GM21423 (cell line): ENCODE results near the gene FOXO3.
A peak's percentile ranks its signal among the peaks of the same experiment; 100 is the strongest.
"Not testable (repeated sequence)": the region's sequence is repeated elsewhere in the genome, so short reads cannot be mapped to it uniquely, and the experiment has no call there.

ENCODE experiments used
- ATAC-seq: cut with Tn5 transposase; IDR thresholded peaks from one replicate; pipeline ENCODE4 v1.9.1; 2021; ENCODE audit warnings: mild to moderate bottlenecking, moderate library complexity; ENCODE audit not compliant: unreplicated experiment

Gene FOXO3

GRCh38 chr6:108555399-108556052, 5.2 kb upstream of the FOXO3 start:
- no peak for ATAC-seq

GRCh38 chr6:108556250-108556649, 4.5 kb upstream of the FOXO3 start:
- ATAC-seq: no peak

DNA sequence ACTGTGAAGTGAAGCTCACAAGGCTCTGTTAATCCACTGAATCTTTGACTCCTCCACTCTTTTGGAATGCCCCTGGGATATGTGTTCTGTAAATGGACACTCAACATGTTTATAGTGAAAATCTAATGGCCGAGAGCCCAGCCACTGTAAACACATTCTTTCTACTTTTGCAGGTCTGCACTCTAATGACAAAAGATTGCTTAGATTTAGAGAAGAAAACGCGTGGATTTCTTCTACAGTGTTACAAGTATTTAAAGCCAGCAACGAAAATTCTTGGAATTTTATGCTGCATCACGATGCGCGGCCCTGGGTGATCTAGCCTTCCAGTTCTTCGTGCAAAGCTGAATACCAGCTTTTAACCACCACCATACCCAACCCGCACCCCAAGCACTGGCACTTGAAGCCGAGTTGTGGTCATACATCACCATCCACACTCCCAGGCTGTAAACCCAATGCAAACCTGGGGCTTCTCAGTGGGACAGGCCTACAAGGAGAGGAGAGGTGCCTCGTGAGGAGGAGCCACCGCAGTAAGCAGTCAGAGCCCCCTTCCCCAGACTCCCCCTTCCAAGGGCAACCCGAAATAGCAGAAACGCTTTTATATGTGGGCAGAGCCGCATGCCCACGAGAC, 3.7 kb upstream of the FOXO3 start:
- ATAC-seq: no peak

DNA sequence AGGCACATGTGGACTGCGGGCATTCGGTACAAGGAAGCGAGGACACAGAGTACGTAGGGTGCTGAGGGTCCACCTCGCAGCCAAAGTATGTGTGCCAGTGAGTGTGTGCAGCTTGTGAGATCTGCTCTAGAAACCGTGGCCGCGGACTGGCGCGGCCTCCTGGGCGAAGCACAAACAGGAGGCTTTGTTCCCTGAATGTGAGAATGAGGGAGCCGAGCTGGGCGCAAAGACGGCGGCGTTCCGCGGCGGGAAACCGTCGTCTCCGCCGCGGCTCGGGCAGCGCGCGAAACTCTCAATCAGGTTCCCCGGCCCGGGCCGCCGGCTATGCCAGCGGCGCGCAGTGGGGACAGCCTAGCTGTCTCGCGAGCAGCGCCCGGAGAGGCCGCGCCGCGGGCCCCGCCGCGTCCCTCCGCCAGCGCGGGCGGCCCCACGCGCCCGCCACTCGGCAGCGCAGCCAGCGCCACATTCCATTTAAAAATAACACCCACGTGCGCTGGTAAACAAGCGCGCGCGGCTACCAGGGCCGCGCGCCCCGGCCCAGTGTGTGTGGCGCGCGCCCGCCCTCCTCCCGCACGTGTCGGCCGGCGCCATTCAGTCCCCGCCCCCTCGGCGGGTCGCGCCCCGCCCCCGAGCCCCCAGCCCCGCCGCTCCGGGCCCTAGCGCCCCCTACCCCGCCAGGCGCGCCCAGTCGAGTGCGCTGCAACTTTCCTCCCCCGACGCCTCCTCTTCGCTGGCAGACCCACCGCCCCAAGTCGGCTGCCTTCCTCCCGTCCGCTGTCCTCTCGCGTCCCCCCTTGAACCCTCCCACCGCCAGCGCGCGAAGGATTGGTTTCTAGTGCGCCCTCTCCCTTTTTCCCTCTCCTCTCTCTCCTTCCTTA, 3.0 kb upstream of the FOXO3 start:
- no peak for ATAC-seq

GRCh38 chr6:108558372-108559096, 2.2 kb upstream of the FOXO3 start:
- peak; percentile 62 for ATAC-seq

GRCh38 chr6:108559097-108559883, 1.4 kb upstream of the FOXO3 start:
- ATAC-seq: peak; percentile 43

DNA sequence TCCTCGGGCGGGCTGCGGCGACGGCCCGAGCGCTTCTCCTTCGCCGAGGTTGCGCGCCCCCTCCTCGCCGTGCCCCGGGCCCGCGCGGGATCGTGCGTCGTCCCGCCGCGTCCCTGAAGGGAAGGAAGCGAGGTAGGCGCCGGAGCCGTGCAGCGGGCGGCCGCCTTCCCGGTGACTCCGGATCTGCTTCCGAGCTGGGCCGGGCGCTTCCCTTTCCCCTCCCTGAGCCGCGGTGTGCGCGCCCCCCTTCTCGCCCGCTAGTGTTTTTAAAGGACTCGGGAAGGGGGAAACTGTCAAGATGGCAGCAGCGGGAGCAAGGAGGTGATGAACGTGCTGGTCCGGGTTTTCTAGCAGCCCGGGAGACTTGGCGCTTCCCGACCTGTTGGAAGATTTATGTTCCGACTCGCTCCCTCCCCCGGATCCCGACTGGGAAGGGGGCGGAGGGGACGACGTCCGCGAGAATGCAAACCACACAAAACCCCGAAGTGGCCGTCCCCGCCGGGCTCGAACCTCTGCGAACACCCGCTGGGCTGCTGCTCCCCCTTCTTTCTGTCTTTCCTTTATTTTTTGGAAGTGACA, 744 bp upstream of the FOXO3 start:
- no peak for ATAC-seq

DNA sequence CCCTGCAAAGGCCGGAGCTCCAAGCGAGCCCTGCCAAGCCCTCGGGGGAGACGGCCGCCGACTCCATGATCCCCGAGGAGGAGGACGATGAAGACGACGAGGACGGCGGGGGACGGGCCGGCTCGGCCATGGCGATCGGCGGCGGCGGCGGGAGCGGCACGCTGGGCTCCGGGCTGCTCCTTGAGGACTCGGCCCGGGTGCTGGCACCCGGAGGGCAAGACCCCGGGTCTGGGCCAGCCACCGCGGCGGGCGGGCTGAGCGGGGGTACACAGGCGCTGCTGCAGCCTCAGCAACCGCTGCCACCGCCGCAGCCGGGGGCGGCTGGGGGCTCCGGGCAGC, 561 bp downstream of the FOXO3 start:
- ATAC-seq: not testable (repeated sequence)

DNA sequence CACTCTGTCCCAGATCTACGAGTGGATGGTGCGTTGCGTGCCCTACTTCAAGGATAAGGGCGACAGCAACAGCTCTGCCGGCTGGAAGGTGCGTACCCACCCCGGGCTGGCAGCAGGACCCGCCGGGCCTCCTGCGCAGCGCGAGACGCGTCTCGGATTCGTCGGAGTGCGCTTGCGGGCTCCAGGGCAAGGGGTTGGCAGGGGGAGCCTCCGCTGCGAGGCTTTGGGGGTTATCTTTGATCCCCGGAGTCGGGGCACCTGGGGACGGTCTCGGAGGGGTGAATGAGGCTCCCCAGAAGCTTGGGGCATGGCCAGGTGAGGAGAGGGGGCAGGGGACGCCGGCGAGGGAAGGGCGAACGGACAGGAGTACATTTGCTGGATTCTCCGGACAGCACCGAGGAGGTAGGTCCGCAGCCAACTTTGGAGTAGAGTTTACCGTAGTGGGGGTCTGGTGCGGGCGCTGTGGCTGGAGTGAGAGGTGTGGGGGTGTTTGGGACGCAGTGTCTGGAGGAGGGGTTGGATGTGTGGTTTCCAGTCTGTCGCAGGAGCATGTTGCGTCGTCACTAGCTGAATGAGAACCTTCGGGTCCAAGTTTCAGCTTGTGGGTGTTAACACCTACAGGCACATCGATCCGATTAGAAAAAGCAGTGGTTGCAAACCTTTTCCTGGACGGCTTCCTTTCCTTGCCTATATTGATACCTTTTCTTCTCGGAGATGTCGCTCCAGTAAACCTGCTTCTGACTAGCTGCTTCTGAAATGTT, 1.2 kb downstream of the FOXO3 start:
- no peak for ATAC-seq

GRCh38 chr6:108562503-108562993, 1.8 kb downstream of the FOXO3 start:
- no peak for ATAC-seq

DNA sequence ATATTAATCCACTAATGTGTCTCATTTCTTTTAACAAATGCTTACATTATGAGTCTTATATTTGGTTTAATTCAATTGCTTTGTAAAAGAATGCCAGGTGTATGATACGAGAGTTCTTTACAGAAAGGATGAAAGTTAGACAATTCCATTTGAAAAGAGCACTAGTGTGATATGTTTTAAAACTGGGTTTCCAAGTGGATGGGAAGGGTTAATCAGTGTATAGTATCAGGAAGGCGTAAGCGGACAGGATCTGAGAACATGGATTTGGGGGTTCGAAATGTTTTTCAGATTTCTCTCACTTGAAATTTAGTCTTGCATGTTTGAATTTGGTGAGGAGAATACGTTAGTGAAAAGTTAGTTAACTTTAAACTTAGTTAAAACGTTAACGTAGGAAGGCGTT, 2.6 kb downstream of the FOXO3 start:
- no peak for ATAC-seq

DNA sequence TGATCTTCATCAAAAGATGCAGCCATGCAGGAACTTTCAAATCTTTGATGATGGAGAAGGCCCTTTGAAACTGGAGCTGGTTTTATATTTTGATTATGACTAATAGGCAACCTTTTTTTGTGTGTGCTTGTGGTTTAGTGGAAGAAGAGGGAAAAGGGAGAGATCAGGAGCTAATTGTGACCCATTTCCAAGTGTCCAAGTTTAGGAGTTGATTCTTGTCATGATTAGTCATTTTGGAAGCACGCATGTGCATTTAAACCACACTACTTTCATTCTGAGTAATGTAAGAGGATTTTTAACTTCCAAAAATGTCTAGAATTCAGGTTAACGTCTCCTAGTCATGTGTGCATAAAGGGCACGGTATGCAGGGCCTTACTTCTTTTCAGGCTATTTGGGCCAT, 3.5 kb downstream of the FOXO3 start:
- ATAC-seq: no peak

DNA sequence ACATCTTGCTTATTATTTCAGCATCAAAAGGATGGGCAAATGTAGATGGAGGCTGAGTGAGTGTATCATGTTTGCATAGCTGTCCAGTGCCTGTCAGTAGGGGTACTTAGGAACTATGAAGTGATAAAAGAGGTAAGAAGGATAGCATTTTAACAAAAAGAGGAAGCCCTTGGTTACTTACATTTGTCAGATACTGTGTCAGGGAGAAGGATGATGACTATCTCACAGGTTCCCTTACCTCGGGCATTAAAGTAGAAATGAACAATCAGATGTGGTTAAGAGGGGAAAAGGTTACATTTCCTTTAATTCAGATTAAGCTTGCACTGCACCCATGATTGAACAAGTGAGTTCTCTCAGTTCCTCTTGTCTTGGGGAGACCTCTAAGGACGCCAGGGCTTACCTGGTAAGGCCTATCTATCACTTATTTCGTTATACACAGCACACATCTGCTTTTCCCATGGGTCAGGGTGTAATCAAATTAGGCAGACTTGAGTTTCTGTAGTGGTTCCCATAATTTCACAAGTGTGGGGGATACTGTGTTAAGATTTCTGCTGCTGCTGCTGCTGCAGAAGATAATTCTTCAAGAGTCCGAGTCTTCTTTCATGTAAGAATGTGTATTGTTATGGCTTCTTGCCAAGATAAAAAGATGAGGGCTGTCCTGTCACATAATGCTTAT, 4.5 kb downstream of the FOXO3 start:
- ATAC-seq: peak; percentile 89

DNA sequence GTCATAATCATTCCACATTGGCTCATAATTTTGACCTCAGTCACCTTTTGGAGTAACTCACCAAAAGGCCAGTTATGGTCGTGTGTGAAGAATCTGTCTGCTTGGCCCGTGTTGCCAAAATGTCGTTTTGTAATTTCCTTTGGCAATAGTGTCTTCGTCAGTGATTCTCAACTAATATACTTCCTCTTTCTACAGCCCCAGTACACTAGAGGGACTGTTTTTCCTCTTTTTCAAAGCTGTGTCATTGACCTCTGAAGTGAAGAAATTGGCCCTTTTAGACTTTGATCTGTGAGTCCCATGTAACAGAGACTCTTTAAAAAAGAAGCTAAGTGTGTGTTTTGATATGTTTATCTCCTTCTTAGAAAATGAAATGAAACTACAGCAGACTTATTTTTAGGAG, 5.2 kb downstream of the FOXO3 start:
- ATAC-seq: peak; percentile 35

DNA sequence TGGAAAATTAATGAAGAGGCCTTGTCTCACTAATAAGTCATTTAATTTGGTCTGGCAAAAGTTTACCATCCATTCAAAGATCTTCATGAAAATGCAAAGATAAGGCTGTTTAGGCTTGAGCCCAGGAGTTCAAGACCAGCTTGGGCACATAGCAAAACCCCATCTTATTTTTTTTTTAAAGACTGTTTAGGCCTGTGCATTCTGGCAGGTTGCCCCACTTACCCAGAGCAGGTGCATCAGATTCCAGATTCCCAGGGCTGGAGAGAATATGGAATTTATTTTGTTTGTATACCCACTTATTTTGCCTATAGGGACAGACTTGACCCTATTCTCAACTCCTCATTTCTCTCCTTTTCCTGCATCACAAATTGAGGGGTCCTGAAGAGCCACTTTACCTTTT, 5.7 kb downstream of the FOXO3 start:
- ATAC-seq: no peak

GRCh38 chr6:108568101-108568500, 7.4 kb downstream of the FOXO3 start:
- no peak for ATAC-seq

- ATAC-seq: no peak
These were observed 8.0 kb downstream of the FOXO3 start for GRCh38 chr6:108568551-108569305.

DNA sequence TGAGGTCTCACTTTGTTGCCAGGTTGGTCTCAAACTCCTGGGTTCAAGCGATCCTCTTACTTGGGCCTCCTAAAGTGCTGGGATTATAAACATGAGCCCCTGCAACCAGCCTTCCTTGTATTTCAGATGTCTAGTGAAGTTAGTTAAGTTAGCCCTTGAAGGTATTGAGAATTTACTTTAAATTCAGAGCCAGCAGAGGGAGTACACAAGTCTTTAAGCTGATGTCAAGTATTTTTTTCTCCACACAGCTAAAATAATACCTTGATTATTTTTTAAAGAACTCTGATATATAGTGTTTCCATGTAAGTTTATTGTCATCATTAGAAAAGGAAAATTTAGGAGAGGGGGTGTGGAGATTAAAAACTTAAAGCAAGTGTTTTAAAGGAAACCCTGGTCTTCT, 9.8 kb downstream of the FOXO3 start:
- no peak for ATAC-seq
